GM18873 (cell line): ENCODE data around the gene ECM1.
A peak's percentile ranks its signal among the peaks of the same experiment; 100 is the strongest.

Source experiments
- ATAC-seq: cut with Tn5 transposase; IDR thresholded peaks from one replicate; pipeline ENCODE4 v1.9.1; 2021; ENCODE audit warnings: mild to moderate bottlenecking, moderate library complexity, moderate number of reproducible peaks; ENCODE audit not compliant: unreplicated experiment, low FRiP score

The ECM1 gene

GRCh38 chr1:150507912-150508864 lies at the start of gene ECM1:
Gene ECM1, plus strand, starts transcription at chr1:150508109. Its CDS starts 101 bp downstream, at chr1:150508210.
- ATAC-seq = no peak

- ATAC-seq = no peak
These were observed 43.5 kb upstream of the ECM1 start for GRCh38 chr1:150464422-150464826.

- ATAC-seq = no peak
These were observed 40.9 kb upstream of the ECM1 start for GRCh38 chr1:150466964-150467363.

- no peak for ATAC-seq
These were observed 38.6 kb upstream of the ECM1 start for GRCh38 chr1:150469291-150469690.

GRCh38 chr1:150472601-150473200 lies 35.2 kb upstream of the ECM1 start:
- no peak for ATAC-seq

GRCh38 chr1:150473659-150474058 lies 34.2 kb upstream of the ECM1 start:
- no peak for ATAC-seq

GRCh38 chr1:150474869-150475268 lies 33.0 kb upstream of the ECM1 start:
- ATAC-seq = no peak

- ATAC-seq = no peak
These were observed 31.2 kb upstream of the ECM1 start for GRCh38 chr1:150476754-150477153.

GRCh38 chr1:150477320-150477719 lies 30.6 kb upstream of the ECM1 start:
- no peak for ATAC-seq

- ATAC-seq = no peak
These were observed 30.2 kb upstream of the ECM1 start for GRCh38 chr1:150477733-150478132.

- ATAC-seq = no peak
These were observed 28.5 kb upstream of the ECM1 start for GRCh38 chr1:150479370-150479769.

GRCh38 chr1:150479927-150480352 lies 28.0 kb upstream of the ECM1 start:
- ATAC-seq = no peak

- no peak for ATAC-seq
These were observed 23.5 kb upstream of the ECM1 start for GRCh38 chr1:150484431-150484830.

- no peak for ATAC-seq
These were observed 23.0 kb upstream of the ECM1 start for GRCh38 chr1:150484861-150485260.

GRCh38 chr1:150486966-150487762 lies 20.7 kb upstream of the ECM1 start, which contains the start of gene TARS2:
Gene TARS2, plus strand, starts transcription at chr1:150487419. Its CDS starts 32 bp downstream, at chr1:150487451.
- ATAC-seq = peak; percentile 98

GRCh38 chr1:150487763-150488115 lies 20.2 kb upstream of the ECM1 start:
- no peak for ATAC-seq

GRCh38 chr1:150493175-150493574 lies 14.7 kb upstream of the ECM1 start:
- no peak for ATAC-seq

- ATAC-seq = no peak
These were observed 9.6 kb upstream of the ECM1 start for GRCh38 chr1:150498342-150498741.

- no peak for ATAC-seq
These were observed 2.5 kb upstream of the ECM1 start for GRCh38 chr1:150505431-150505830.

- no peak for ATAC-seq
These were observed 1.1 kb downstream of the ECM1 start for GRCh38 chr1:150508982-150509381.

GRCh38 chr1:150511551-150511950 lies 3.6 kb downstream of the ECM1 start:
- ATAC-seq = no peak
